Caco-2 (cell line): ENCODE data around the gene TMEM169. TPM values are rescaled to one million over a fixed set of nuclear protein-coding genes. Genes with fewer than 3 reads are reported as not detected.

Experiments
- BruUV-seq: library from RNA; stranded (reverse); fragments of 400-500 nt; replicated peaks from 2 replicates; lab custom pipeline; 2021; lab: Mats Ljungman, UMichigan
- CTCF ChIA-PET: fragments of 300-600 bp; sonication (Branson Sonifier 250); formaldehyde crosslinking; loops from one replicate; lab custom pipeline; 2022; ENCODE audit warnings: antibody characterized with exemption; lab: Charles Lee
- POLR2A ChIA-PET: fragments of 300-600 bp; sonication (Branson Sonifier 250); formaldehyde crosslinking; loops from one replicate; lab custom pipeline; 2022; ENCODE audit warnings: antibody characterized with exemption; lab: Charles Lee
- DNase-seq, 2 experiments: peaks; one replicate each; pipeline versions ENCODE4 v3.0.0 to v3.0.0-alpha.2; 2020 to 2022
- H3K27me3 ChIP-seq: replicated peaks from 2 replicates; pipeline ENCODE4 v1.6.0; 2011; ENCODE audit warnings: low read length; ENCODE audit not compliant: control insufficient read depth, insufficient read depth
- H3K36me3 ChIP-seq: 2 replicates; pipeline ENCODE4 v1.5.1; 2011; ENCODE audit warnings: low read length; ENCODE audit not compliant: control insufficient read depth, insufficient read depth
- H3K4me1 ChIP-seq: fragments of 250-450 bp; sonication (Bioruptor Pico); 2 replicates; pipeline ENCODE4 v1.5.1; 2020; ENCODE audit warnings: mild to moderate bottlenecking
- H3K4me3 ChIP-seq: 2 replicates; pipeline ENCODE4 v1.5.1; 2011; ENCODE audit warnings: low read depth, mild to moderate bottlenecking, control low read depth, low read length
- H3K9me3 ChIP-seq: fragments of 250-450 bp; sonication (Bioruptor Pico); 2 replicates; pipeline ENCODE4 v1.5.1; 2020; ENCODE audit warnings: mild to moderate bottlenecking, moderate library complexity
- H3K27ac Mint-ChIP-seq: one replicate; pipeline ENCODE4 v1.8.0; 2022; ENCODE audit warnings: mixed read lengths; ENCODE audit not compliant: unreplicated experiment
- H3K27me3 Mint-ChIP-seq: one replicate; pipeline ENCODE4 v1.8.0; 2022; ENCODE audit warnings: mixed read lengths; ENCODE audit not compliant: insufficient read depth, unreplicated experiment
- H3K36me3 Mint-ChIP-seq: one replicate; pipeline ENCODE4 v1.8.0; 2022; ENCODE audit warnings: mild to moderate bottlenecking, mixed read lengths; ENCODE audit not compliant: insufficient read depth, unreplicated experiment
- H3K4me1 Mint-ChIP-seq: one replicate; pipeline ENCODE4 v1.8.0; 2022; ENCODE audit warnings: low read depth, mixed read lengths; ENCODE audit not compliant: unreplicated experiment
- H3K4me3 Mint-ChIP-seq: one replicate; pipeline ENCODE4 v1.8.0; 2022; ENCODE audit warnings: mild to moderate bottlenecking, moderate library complexity, mixed read lengths; ENCODE audit not compliant: unreplicated experiment
- H3K9me3 Mint-ChIP-seq: one replicate; pipeline ENCODE4 v1.8.0; 2022; ENCODE audit warnings: mixed read lengths; ENCODE audit not compliant: unreplicated experiment
- intact Hi-C: fragments of 100-400 bp; cut with micrococcal nuclease; formaldehyde crosslinking; loops from one replicate; pipeline ENCODE4 v1.10.0; 2022; ENCODE audit not compliant: unreplicated experiment
- total RNA-seq: library from RNA; stranded (reverse); gene quantifications from 2 replicates; pipeline ENCODE4 v1.2.3, GENCODE V29; 2022
- TF ChIP-seq, protein P1 (sequence below), 2 experiments: fragments of 200-600 bp in 1 of 2; IDR thresholded peaks; 1 replicate in 1 of 2; 2 replicates in 1 of 2; pipeline versions ENCODE4 v1.5.1 to v1.8.0; 2011 to 2022; ENCODE audit warnings: antibody characterized with exemption in 1 of 2, control low read depth in 1 of 2, inconsistent platforms in 1 of 2, low read depth in 1 of 2, low read length in 1 of 2, mild to moderate bottlenecking in 1 of 2, moderate library complexity in 1 of 2; ENCODE audit not compliant: insufficient read depth in 1 of 2, severe bottlenecking in 1 of 2, unreplicated experiment in 1 of 2

The TMEM169 gene
- total RNA-seq, 1 experiment from 2014 or later: 1.3 TPM

DNA sequence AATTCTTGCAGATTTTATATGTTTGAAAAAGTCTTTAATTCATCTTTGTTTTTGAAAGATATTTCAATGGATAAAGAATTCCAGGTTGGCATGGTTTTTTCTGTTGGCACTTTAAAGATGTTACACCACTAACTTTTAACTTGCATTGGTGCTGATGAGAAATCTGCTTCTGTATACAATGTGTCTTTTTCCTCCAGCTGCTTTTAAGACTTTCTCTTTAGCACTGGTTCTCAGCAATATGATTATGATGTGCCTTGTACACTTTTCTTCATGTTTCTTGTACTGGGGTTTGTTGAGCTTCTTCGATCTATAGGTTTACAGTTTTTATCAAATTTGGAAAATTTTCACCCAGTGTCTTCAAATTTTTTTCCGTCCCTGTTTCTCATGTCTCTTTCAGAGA lies 29.3 kb upstream of the TMEM169 start:
- Histone ChIP-seq H3K36me3 (no peaks in the 10 kb centered on the region), H3K27me3 (no peaks in the 10 kb centered on the region), H3K4me1 (peaks cover 7% of the 10 kb centered on the region), H3K9me3 (no peaks in the 10 kb centered on the region), H3K4me3 (no peak overlapping the region)
- POLR2A ChIA-PET: no interaction called here
- no peaks in the 10 kb centered on the region for H3K27me3 Mint-ChIP-seq
- TF ChIP-seq, protein P1, sequence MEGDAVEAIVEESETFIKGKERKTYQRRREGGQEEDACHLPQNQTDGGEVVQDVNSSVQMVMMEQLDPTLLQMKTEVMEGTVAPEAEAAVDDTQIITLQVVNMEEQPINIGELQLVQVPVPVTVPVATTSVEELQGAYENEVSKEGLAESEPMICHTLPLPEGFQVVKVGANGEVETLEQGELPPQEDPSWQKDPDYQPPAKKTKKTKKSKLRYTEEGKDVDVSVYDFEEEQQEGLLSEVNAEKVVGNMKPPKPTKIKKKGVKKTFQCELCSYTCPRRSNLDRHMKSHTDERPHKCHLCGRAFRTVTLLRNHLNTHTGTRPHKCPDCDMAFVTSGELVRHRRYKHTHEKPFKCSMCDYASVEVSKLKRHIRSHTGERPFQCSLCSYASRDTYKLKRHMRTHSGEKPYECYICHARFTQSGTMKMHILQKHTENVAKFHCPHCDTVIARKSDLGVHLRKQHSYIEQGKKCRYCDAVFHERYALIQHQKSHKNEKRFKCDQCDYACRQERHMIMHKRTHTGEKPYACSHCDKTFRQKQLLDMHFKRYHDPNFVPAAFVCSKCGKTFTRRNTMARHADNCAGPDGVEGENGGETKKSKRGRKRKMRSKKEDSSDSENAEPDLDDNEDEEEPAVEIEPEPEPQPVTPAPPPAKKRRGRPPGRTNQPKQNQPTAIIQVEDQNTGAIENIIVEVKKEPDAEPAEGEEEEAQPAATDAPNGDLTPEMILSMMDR (IDR thresholded peaks at IDR 0.05; ENCODE audit: insufficient read depth in 1 of 2, low read depth in 1 of 2, low read length in 1 of 2, severe bottlenecking in 1 of 2, unreplicated experiment in 1 of 2): no peak
- BruUV-seq: no TSS peak
- H3K9me3 Mint-ChIP-seq: no peaks in the 10 kb centered on the region
- H3K4me1 Mint-ChIP-seq: peaks cover 5% of the 10 kb centered on the region
- H3K4me3 Mint-ChIP-seq: no peak overlapping the region
- no peak for DNase-seq
- CTCF ChIA-PET: no interaction called here
- H3K27ac Mint-ChIP-seq: no peak overlapping the region
- H3K36me3 Mint-ChIP-seq: peaks cover 6% of the 10 kb centered on the region
- intact Hi-C loops: no loop called here

GRCh38 chr2:216055680-216056079 lies 26.0 kb upstream of the TMEM169 start:
- CTCF ChIA-PET: no interaction called here
- POLR2A ChIA-PET: no interaction called here
- Histone ChIP-seq H3K27me3 (no peaks in the 10 kb centered on the region), H3K9me3 (no peaks in the 10 kb centered on the region), H3K36me3 (peaks cover 1% of the 10 kb centered on the region; the same call in 1 of the 2 replicates), H3K4me3 (no peak overlapping the region), H3K4me1 (peaks cover 14% of the 10 kb centered on the region)
- TF ChIP-seq, protein P1 (IDR thresholded peaks at IDR 0.05; ENCODE audit: insufficient read depth in 1 of 2, low read depth in 1 of 2, low read length in 1 of 2, severe bottlenecking in 1 of 2, unreplicated experiment in 1 of 2): no peak
- Mint-ChIP-seq H3K9me3 (no peaks in the 10 kb centered on the region), H3K27ac (no peak overlapping the region), H3K36me3 (peaks cover 6% of the 10 kb centered on the region), H3K27me3 (no peaks in the 10 kb centered on the region), H3K4me3 (no peak overlapping the region), H3K4me1 (peaks cover 5% of the 10 kb centered on the region)
- BruUV-seq: no TSS peak
- DNase-seq: no peak
- intact Hi-C loops: no loop called here

DNA sequence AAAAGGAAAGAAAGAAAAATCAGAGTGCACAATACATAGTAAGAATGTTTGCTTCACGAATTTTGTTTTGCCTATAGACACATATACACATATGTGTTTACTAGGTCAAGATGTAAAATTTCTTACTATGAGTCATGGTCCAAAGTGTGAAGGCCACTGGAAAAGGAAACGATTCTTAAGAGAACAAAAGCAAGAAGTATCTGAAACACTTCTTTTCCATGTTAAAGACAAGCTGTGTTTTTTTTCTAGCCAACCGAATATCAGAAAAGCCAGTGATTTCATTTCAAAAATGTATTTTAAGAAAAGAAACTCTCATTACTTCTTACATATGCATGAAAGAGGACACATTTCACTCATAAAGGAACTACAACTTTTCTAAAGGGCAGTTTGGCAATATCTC lies 25.0 kb upstream of the TMEM169 start:
- Histone ChIP-seq H3K27me3 (no peaks in the 10 kb centered on the region), H3K4me3 (no peak overlapping the region), H3K4me1 (peaks cover 14% of the 10 kb centered on the region), H3K36me3 (peaks cover 1% of the 10 kb centered on the region; the same call in 1 of the 2 replicates), H3K9me3 (no peaks in the 10 kb centered on the region)
- no peak overlapping the region for H3K27ac Mint-ChIP-seq
- TF ChIP-seq, protein P1 (IDR thresholded peaks at IDR 0.05; ENCODE audit: insufficient read depth in 1 of 2, low read depth in 1 of 2, low read length in 1 of 2, severe bottlenecking in 1 of 2, unreplicated experiment in 1 of 2): no peak
- peaks cover 5% of the 10 kb centered on the region for H3K4me1 Mint-ChIP-seq
- no peak for DNase-seq
- no TSS peak for BruUV-seq
- ChIA-PET CTCF (interaction anchor here (0.6 kb wide), 1 partner anchor 102 kb away, joined by 5 read pairs; no protein-coding TSS in a partner anchor), POLR2A (no interaction called here)
- H3K27me3 Mint-ChIP-seq: no peaks in the 10 kb centered on the region
- no peaks in the 10 kb centered on the region for H3K9me3 Mint-ChIP-seq
- peaks cover 8% of the 10 kb centered on the region for H3K36me3 Mint-ChIP-seq
- intact Hi-C loops: no loop called here
- no peak overlapping the region for H3K4me3 Mint-ChIP-seq
